DMS 273 (cell line): ENCODE measurements around the gene SLC47A1.

Experiments used
- DNase-seq: peaks from one replicate; lab custom pipeline; 2025; ENCODE audit not compliant: unreplicated experiment; lab: John Stamatoyannopoulos, UW

Gene SLC47A1

GRCh38 chr17:19592316-19592715 lies 58.7 kb downstream of the SLC47A1 start:
- DNase-seq, result no peak

- DNase-seq, result no peak
These were observed 63.2 kb downstream of the SLC47A1 start for GRCh38 chr17:19596869-19597268.

- no peak for DNase-seq
These were observed 76.7 kb downstream of the SLC47A1 start for GRCh38 chr17:19610311-19610710.

- no peak for DNase-seq
These were observed 77.2 kb downstream of the SLC47A1 start for GRCh38 chr17:19610879-19611278.

- no peak for DNase-seq
These were observed 80.3 kb downstream of the SLC47A1 start for GRCh38 chr17:19613979-19614378.

- no peak for DNase-seq
These were observed 81.2 kb downstream of the SLC47A1 start for GRCh38 chr17:19614900-19615299.

- no peak for DNase-seq
These were observed 84.4 kb downstream of the SLC47A1 start for GRCh38 chr17:19618015-19618414.

GRCh38 chr17:19619705-19620325 lies 86.2 kb downstream of the SLC47A1 start:
- DNase-seq, result no peak

GRCh38 chr17:19621697-19622096 lies 88.0 kb downstream of the SLC47A1 start:
- DNase-seq, result no peak

GRCh38 chr17:19626079-19626478 lies 92.4 kb downstream of the SLC47A1 start:
- no peak for DNase-seq
